Measurements from ENCODE around the gene REXO2.

REXO2 gene

GRCh38 chr11:114440971-114441763 lies 1.9 kb downstream of the REXO2 start:
- no peak for DNase-seq

GRCh38 chr11:114441921-114442320 lies 2.7 kb downstream of the REXO2 start:
- no peak for DNase-seq

- DNase-seq = no peak
Measured at GRCh38 chr11:114442536-114442935, 3.3 kb downstream of the REXO2 start.

GRCh38 chr11:114447444-114447843 lies 8.2 kb downstream of the REXO2 start:
- DNase-seq = no peak

DNA sequence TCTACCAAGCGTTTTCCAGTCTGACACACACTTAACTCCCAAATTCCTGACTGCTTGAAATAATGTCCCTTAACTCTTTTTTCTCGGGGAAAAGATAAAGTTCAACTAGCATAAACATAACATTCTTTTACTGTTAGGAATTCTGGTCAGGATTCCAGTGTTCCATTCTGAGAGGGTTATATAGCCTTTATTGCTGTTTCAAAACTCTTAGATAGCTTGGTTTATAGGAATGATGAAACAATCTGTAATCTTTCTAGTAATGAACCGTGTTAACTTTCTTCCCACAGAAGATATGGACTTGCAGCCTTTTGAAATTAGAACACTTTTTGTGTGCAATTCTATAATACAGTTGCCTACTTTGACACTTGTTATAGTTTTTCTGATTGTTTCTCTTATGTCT lies 8.6 kb downstream of the REXO2 start:
- DNase-seq = no peak

GRCh38 chr11:114448749-114449482 lies 9.6 kb downstream of the REXO2 start:
- no peak for DNase-seq

GRCh38 chr11:114449845-114450244 lies 10.6 kb downstream of the REXO2 start:
- DNase-seq = no peak

GRCh38 chr11:114452399-114452798 lies 13.1 kb downstream of the REXO2 start:
- no peak for DNase-seq

- DNase-seq = no peak
Measured at GRCh38 chr11:114463999-114464398, 24.7 kb downstream of the REXO2 start.

GRCh38 chr11:114466742-114467141 lies 27.5 kb downstream of the REXO2 start:
- no peak for DNase-seq

DNA sequence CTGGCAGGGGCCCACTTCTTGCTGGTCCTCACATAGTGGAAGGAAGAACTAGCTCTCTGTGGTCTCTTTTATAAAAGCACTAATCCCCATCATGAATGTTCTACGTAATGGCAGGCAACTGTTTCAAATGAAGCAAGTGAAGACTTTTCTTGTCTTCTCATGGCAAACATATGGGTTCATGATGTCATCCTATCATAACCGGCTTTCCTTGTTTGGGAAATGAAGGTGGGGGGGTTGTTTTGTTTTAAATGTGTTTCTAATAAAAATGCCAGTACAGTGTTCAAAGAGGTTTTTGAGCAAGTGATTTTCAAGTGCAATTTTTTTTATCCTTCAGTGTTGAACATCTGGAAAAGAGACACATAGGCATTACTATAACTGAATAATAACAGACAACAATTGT lies 33.4 kb downstream of the REXO2 start:
- DNase-seq = no peak

DNA sequence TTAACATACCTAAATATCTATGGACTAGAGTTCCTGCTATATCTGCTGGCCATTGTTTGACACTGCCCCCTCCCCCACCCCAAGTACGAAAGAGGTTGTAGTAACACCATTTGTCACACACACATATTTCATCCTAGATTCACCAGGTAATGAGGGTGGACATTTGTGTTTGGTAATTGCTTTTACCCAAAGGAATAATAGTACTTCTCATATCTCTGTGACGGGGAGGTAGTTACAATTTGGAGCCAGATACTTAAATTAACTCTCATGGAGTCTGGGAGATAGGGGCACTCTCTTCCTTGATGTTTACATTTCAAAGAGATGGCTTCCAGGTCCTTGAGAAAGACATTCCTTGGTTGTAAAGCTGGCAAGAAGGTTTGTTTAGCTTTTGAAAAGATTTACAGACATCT lies 38.7 kb downstream of the REXO2 start:
- no peak for DNase-seq

- no peak for DNase-seq
Measured at GRCh38 chr11:114478768-114479167, 39.5 kb downstream of the REXO2 start.

DNA sequence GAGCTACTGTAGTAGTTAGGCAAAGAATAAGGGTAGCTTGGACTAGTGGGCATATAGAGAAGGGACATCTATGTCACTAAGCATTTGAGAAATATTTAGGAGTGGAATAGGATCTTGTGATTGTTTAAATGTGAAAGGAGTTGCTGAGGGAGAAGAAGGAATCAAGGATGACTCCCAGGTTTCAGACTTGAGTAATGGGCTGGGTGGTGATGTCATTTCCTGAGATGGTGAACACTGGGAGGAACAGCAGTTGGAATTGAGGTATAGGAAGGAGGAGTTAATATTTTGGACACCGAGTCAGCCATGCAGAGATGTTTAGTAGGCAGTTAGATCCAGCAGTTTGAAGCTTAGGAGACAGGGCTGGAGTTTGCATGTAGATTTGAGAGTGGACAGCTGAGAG lies 40.1 kb downstream of the REXO2 start:
- no peak for DNase-seq

DNA sequence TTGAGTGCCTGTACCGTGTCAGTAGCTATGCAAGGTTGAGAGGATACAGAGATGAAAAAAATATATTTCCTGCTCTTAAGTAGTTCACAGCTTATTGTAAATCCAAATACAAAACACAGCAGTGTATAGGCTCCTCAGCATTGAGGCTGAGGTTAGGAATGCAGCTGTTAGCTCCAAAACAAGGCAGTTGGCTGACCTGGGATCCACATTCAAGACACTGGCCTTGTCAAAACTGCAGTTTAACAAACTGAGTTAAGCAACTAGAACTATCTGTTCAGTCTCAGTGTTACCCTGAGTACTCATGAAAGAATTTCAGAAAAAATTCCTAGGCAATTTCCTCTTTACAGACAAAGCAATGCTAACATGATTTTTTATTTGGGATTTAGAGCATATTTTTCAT lies 42.8 kb downstream of the REXO2 start:
- DNase-seq = no peak

- DNase-seq = no peak
Measured at GRCh38 chr11:114483929-114484328, 44.7 kb downstream of the REXO2 start.

- no peak for DNase-seq
Measured at GRCh38 chr11:114496915-114497314, 57.6 kb downstream of the REXO2 start.

- DNase-seq = no peak
Measured at GRCh38 chr11:114499756-114500155, 60.5 kb downstream of the REXO2 start.
